A673 (cell line): ENCODE measurements around the gene ACTN4.
"Not testable (repeated sequence)": the region's sequence is repeated elsewhere in the genome, so short reads cannot be mapped to it uniquely, and the experiment has no call there.

Experiments
- CTCF ChIP-seq: fragments of 300-800, 200-600 bp; sonication (generic); conservative IDR thresholded peaks from 2 replicates; pipeline ENCODE4 v1.5.1; 2017; ENCODE audit warnings: low read depth, mild to moderate bottlenecking, antibody characterized with exemption, low read length, moderate library complexity, mixed read lengths
- EZH2 ChIP-seq: fragments of 200-600 bp; sonication (generic); IDR thresholded peaks from 2 replicates; pipeline ENCODE4 v1.6.1; 2017; ENCODE audit warnings: borderline replicate concordance, low read depth, mild to moderate bottlenecking, mixed read lengths, antibody characterized with exemption, low read length; ENCODE audit not compliant: poor library complexity, severe bottlenecking

- not testable (repeated sequence) for TF ChIP-seq CTCF, EZH2
Measured at GRCh38 chr19:38602856-38603255, 44.6 kb upstream of the ACTN4 start.
